Measurements from ENCODE around the gene HEBP2.

Gene HEBP2

DNA sequence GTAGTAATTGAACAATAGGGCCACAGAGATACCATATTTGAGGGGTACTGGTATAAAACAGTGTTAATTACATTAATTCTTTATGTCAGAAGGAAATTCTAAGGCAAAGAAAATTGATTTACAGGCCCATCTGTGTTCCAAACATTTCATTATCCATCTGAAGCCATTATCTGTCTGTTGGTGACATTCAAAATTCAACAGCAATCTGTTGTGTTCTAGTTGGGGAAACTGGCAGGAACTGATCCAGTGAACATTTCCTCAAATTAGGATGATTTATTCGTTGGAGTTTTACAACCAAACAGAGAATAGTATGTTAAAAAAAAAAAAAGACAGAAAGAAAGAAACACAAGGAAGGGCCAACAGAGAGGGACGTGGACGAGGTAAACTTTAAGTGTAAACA is 30.1 kb downstream of the HEBP2 start:
- peaks cover 41 to 48% of the 10 kb centered on the region in 2 donors for H3K36me3 ChIP-seq (ENCODE audit: control insufficient read depth in 2 of 2, insufficient read depth in 2 of 2, low read length in 2 of 2)
- H3K27ac ChIP-seq (ENCODE audit: low read depth in 2 of 2, low read length in 2 of 2): no peak overlapping the region
- no peak overlapping the region for H3K4me3 ChIP-seq (ENCODE audit: low read length in 2 of 2)
- no peaks in the 10 kb centered on the region for H3K4me1 ChIP-seq (ENCODE audit: control insufficient read depth in 2 of 2, insufficient read depth in 2 of 2, low read length in 2 of 2)
- no peaks in the 10 kb centered on the region for H3K27me3 ChIP-seq (ENCODE audit: control insufficient read depth in 2 of 2, insufficient read depth in 2 of 2, low read length in 2 of 2)
- no peaks in the 10 kb centered on the region for H3K9me3 ChIP-seq (ENCODE audit: control insufficient read depth in 2 of 2, low read length in 2 of 2)
- no peak overlapping the region for H3K9ac ChIP-seq (ENCODE audit: low read depth in 1 of 2, low read length in 2 of 2)

DNA sequence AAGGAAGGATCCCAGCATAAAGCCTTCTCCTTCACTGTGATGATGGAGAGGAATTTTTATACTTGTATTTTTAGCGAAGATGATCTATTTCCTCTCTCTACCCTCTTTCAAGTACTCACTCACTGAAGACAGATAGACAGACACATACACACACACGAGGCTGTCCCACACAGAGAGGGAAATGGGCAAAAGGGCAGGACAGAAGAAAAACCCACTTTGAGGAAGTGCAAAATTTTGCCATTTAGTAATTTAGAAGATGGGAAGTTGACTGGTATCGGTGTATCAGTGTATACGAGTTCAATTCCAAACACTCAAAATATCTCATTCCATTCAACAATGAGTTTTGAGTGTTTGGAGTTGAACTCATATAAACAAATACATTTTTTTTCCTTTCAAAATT is 30.9 kb downstream of the HEBP2 start:
- Histone ChIP-seq H3K36me3 (ENCODE audit: control insufficient read depth in 2 of 2, insufficient read depth in 2 of 2, low read length in 2 of 2) (peaks cover 48 to 56% of the 10 kb centered on the region in 2 donors), H3K27ac (ENCODE audit: low read depth in 2 of 2, low read length in 2 of 2) (no peak overlapping the region), H3K27me3 (ENCODE audit: control insufficient read depth in 2 of 2, insufficient read depth in 2 of 2, low read length in 2 of 2) (no peaks in the 10 kb centered on the region), H3K9ac (ENCODE audit: low read depth in 1 of 2, low read length in 2 of 2) (no peak overlapping the region), H3K4me3 (ENCODE audit: low read length in 2 of 2) (no peak overlapping the region), H3K9me3 (ENCODE audit: control insufficient read depth in 2 of 2, low read length in 2 of 2) (no peaks in the 10 kb centered on the region), H3K4me1 (ENCODE audit: control insufficient read depth in 2 of 2, insufficient read depth in 2 of 2, low read length in 2 of 2) (no peaks in the 10 kb centered on the region)

DNA sequence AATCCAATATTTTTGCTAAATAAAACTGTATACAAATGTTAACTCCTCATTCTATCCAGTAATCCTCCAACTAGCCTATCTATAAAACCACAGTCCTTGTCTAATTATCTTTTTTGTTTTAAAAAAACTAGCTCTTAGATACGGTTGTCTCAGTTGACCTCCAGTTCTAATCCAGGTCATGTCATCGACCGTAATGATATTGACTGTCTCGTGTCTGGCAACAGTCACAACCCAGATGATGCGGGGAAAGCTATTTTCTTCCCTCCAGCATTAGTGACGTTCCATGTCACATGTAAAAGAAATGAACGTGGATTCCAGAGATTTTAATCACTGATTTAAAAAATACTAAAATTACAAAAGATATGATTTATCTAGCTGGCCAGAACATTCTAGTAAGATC is 35.5 kb downstream of the HEBP2 start:
- Histone ChIP-seq H3K9me3 (ENCODE audit: control insufficient read depth in 2 of 2, low read length in 2 of 2) (no peaks in the 10 kb centered on the region), H3K27me3 (ENCODE audit: control insufficient read depth in 2 of 2, insufficient read depth in 2 of 2, low read length in 2 of 2) (no peaks in the 10 kb centered on the region), H3K4me3 (ENCODE audit: low read length in 2 of 2) (no peak overlapping the region), H3K9ac (ENCODE audit: low read depth in 1 of 2, low read length in 2 of 2) (no peak overlapping the region), H3K4me1 (ENCODE audit: control insufficient read depth in 2 of 2, insufficient read depth in 2 of 2, low read length in 2 of 2) (peaks cover 0 to 3% of the 10 kb centered on the region in 2 donors), H3K36me3 (ENCODE audit: control insufficient read depth in 2 of 2, insufficient read depth in 2 of 2, low read length in 2 of 2) (peaks cover 31 to 55% of the 10 kb centered on the region in 2 donors), H3K27ac (ENCODE audit: low read depth in 2 of 2, low read length in 2 of 2) (no peak overlapping the region)

DNA sequence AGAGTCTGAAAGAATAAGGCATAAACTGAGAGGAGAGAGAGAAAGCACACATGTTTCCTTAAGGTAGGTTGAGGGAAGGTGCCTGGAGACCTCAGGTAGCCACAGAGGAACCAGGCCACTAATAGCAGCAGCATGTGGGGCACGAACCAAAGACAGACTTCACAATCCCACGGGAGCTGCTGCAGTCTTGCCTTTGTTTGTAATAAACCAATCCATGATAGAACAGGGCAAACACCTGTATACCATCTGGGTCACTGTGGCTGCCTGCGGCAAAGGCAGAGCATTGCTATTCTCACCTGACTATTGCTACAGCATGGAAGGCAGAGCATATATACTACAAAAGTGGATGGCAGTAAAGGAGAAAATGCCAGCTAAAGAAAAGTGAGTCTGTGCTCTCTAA is 36.3 kb downstream of the HEBP2 start:
- Histone ChIP-seq H3K27ac (ENCODE audit: low read depth in 2 of 2, low read length in 2 of 2) (no peak overlapping the region), H3K36me3 (ENCODE audit: control insufficient read depth in 2 of 2, insufficient read depth in 2 of 2, low read length in 2 of 2) (peaks cover 31 to 55% of the 10 kb centered on the region in 2 donors), H3K4me1 (ENCODE audit: control insufficient read depth in 2 of 2, insufficient read depth in 2 of 2, low read length in 2 of 2) (peaks cover 0 to 3% of the 10 kb centered on the region in 2 donors), H3K4me3 (ENCODE audit: low read length in 2 of 2) (no peak overlapping the region), H3K9ac (ENCODE audit: low read depth in 1 of 2, low read length in 2 of 2) (no peak overlapping the region), H3K27me3 (ENCODE audit: control insufficient read depth in 2 of 2, insufficient read depth in 2 of 2, low read length in 2 of 2) (no peaks in the 10 kb centered on the region), H3K9me3 (ENCODE audit: control insufficient read depth in 2 of 2, low read length in 2 of 2) (no peaks in the 10 kb centered on the region)

DNA sequence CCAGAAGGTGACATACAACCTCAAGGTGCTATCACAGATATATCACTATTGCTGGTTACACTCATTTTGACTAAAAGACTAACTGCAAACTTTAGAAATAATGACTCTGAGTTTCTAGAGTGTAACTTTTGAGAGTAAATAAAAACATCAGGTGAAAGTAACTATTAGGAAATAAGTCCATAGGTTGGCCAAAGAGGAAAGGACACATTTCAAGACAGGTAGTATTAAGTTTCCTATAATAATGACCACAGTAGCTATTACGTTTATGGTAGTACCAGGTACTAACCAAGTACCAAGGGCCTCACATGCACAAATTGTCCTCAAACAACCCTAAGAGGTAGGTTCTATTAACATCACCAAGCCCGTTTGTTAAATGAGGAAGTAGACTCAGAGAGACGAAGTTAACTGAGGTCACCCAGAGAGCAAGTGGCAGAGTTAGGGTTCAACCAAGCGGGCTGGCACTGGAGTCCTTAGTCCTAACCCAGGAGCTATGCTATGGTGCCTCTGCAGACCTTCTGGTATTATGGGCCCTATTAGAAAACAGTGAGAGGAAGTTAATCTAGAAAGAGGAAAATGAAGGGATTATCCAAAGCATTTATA is 36.8 kb downstream of the HEBP2 start:
- Histone ChIP-seq H3K27me3 (ENCODE audit: control insufficient read depth in 2 of 2, insufficient read depth in 2 of 2, low read length in 2 of 2) (no peaks in the 10 kb centered on the region), H3K9me3 (ENCODE audit: control insufficient read depth in 2 of 2, low read length in 2 of 2) (no peaks in the 10 kb centered on the region), H3K36me3 (ENCODE audit: control insufficient read depth in 2 of 2, insufficient read depth in 2 of 2, low read length in 2 of 2) (peaks cover 31 to 51% of the 10 kb centered on the region in 2 donors), H3K4me1 (ENCODE audit: control insufficient read depth in 2 of 2, insufficient read depth in 2 of 2, low read length in 2 of 2) (peaks cover 0 to 3% of the 10 kb centered on the region in 2 donors), H3K27ac (ENCODE audit: low read depth in 2 of 2, low read length in 2 of 2) (no peak overlapping the region), H3K9ac (ENCODE audit: low read depth in 1 of 2, low read length in 2 of 2) (no peak overlapping the region), H3K4me3 (ENCODE audit: low read length in 2 of 2) (no peak overlapping the region)

DNA sequence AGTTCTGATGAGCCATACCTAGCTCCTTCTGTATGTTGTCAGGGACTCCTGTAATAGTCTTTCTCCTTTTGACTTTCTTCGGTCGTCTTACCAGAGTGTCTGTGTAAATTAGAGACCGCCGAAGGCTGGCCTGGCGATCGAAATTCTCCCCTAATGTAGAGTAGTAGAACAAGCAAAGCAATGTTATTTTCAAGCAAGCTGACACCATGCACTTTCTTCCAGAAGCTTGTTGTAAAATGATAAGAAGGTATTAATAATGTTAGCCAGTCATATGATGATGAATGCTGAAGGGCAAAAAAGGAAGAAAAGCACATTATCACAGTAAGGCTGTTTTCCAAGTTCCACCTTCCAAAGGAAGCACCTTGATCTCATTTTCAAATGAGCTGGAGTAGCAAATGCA is 37.9 kb downstream of the HEBP2 start:
- H3K9ac ChIP-seq (ENCODE audit: low read depth in 1 of 2, low read length in 2 of 2): no peak overlapping the region
- no peaks in the 10 kb centered on the region for H3K9me3 ChIP-seq (ENCODE audit: control insufficient read depth in 2 of 2, low read length in 2 of 2)
- peaks cover 29 to 53% of the 10 kb centered on the region in 2 donors for H3K36me3 ChIP-seq (ENCODE audit: control insufficient read depth in 2 of 2, insufficient read depth in 2 of 2, low read length in 2 of 2)
- no peak overlapping the region for H3K27ac ChIP-seq (ENCODE audit: low read depth in 2 of 2, low read length in 2 of 2)
- peaks cover 0 to 3% of the 10 kb centered on the region in 2 donors for H3K4me1 ChIP-seq (ENCODE audit: control insufficient read depth in 2 of 2, insufficient read depth in 2 of 2, low read length in 2 of 2)
- H3K4me3 ChIP-seq (ENCODE audit: low read length in 2 of 2): no peak overlapping the region
- no peaks in the 10 kb centered on the region for H3K27me3 ChIP-seq (ENCODE audit: control insufficient read depth in 2 of 2, insufficient read depth in 2 of 2, low read length in 2 of 2)

DNA sequence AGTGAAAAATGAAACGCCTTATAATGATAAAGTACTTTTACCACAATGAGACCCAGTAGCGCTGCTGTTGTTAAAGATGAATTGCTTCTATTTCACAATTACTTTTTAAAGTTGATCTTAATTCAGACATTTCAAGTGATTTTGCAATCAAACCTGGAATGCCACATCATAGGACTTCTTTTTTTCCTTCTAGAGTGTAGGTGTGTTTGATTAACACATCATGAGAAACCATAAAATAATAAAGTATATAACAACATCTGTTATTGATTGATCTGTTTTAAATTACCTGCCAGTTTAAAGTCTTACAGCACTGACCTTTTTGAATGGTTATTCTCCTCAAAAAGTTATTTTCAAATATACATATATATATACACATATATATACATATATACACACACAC is 38.6 kb downstream of the HEBP2 start:
- Histone ChIP-seq H3K4me3 (ENCODE audit: low read length in 2 of 2) (no peak overlapping the region), H3K4me1 (ENCODE audit: control insufficient read depth in 2 of 2, insufficient read depth in 2 of 2, low read length in 2 of 2) (peaks cover 0 to 3% of the 10 kb centered on the region in 2 donors), H3K9ac (ENCODE audit: low read depth in 1 of 2, low read length in 2 of 2) (no peak overlapping the region), H3K9me3 (ENCODE audit: control insufficient read depth in 2 of 2, low read length in 2 of 2) (no peaks in the 10 kb centered on the region), H3K27ac (ENCODE audit: low read depth in 2 of 2, low read length in 2 of 2) (no peak overlapping the region), H3K36me3 (ENCODE audit: control insufficient read depth in 2 of 2, insufficient read depth in 2 of 2, low read length in 2 of 2) (peaks cover 27 to 50% of the 10 kb centered on the region in 2 donors), H3K27me3 (ENCODE audit: control insufficient read depth in 2 of 2, insufficient read depth in 2 of 2, low read length in 2 of 2) (no peaks in the 10 kb centered on the region)

DNA sequence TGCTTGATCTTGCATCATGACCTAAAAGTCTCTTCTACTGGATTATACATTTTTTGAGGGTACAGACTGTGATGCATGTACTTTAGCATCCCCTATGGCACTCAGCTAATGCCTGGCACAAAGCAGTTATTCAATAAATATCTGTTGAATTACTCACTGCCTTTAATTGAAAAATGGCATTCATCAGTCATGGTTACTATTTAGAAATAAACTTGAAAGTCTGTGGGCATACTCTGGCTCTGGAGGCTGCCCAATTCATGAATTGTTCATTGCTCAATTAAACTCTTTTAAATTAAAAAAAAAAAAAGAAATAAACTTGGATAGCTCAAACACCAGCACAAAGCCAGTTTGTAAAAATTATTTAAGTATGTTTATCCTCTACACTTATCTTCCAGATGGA is 40.0 kb downstream of the HEBP2 start:
- Histone ChIP-seq H3K9ac (ENCODE audit: low read depth in 1 of 2, low read length in 2 of 2) (no peak overlapping the region), H3K27ac (ENCODE audit: low read depth in 2 of 2, low read length in 2 of 2) (no peak overlapping the region), H3K4me1 (ENCODE audit: control insufficient read depth in 2 of 2, insufficient read depth in 2 of 2, low read length in 2 of 2) (peaks cover 0 to 3% of the 10 kb centered on the region in 2 donors), H3K36me3 (ENCODE audit: control insufficient read depth in 2 of 2, insufficient read depth in 2 of 2, low read length in 2 of 2) (peaks cover 27 to 44% of the 10 kb centered on the region in 2 donors), H3K4me3 (ENCODE audit: low read length in 2 of 2) (no peak overlapping the region), H3K9me3 (ENCODE audit: control insufficient read depth in 2 of 2, low read length in 2 of 2) (no peaks in the 10 kb centered on the region), H3K27me3 (ENCODE audit: control insufficient read depth in 2 of 2, insufficient read depth in 2 of 2, low read length in 2 of 2) (no peaks in the 10 kb centered on the region)

DNA sequence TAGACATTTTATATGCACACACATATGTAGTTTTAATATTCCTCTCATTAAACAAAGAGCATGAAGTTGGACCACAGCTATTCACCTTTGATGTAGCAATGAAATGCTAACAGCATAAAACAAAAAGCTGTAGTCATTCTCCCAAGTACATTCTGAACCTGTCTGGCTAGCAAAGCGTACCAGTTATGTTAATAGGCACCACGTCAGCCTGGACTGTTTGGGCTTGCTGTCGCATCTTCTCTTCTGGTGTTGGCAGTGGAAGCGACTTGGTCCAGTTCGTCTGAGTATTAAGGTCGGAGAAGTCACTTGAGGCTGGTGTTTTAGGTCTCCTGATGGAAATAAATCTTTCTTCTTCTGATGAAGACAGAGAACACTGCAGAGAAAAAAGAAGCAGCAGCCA is 42.8 kb downstream of the HEBP2 start:
- peaks cover 0 to 3% of the 10 kb centered on the region in 2 donors for H3K4me1 ChIP-seq (ENCODE audit: control insufficient read depth in 2 of 2, insufficient read depth in 2 of 2, low read length in 2 of 2)
- H3K9ac ChIP-seq (ENCODE audit: low read depth in 1 of 2, low read length in 2 of 2): no peak overlapping the region
- no peaks in the 10 kb centered on the region for H3K9me3 ChIP-seq (ENCODE audit: control insufficient read depth in 2 of 2, low read length in 2 of 2)
- H3K27ac ChIP-seq (ENCODE audit: low read depth in 2 of 2, low read length in 2 of 2): no peak overlapping the region
- H3K4me3 ChIP-seq (ENCODE audit: low read length in 2 of 2): no peak overlapping the region
- peaks cover 15 to 19% of the 10 kb centered on the region in 2 donors for H3K36me3 ChIP-seq (ENCODE audit: control insufficient read depth in 2 of 2, insufficient read depth in 2 of 2, low read length in 2 of 2)
- H3K27me3 ChIP-seq (ENCODE audit: control insufficient read depth in 2 of 2, insufficient read depth in 2 of 2, low read length in 2 of 2): no peaks in the 10 kb centered on the region

DNA sequence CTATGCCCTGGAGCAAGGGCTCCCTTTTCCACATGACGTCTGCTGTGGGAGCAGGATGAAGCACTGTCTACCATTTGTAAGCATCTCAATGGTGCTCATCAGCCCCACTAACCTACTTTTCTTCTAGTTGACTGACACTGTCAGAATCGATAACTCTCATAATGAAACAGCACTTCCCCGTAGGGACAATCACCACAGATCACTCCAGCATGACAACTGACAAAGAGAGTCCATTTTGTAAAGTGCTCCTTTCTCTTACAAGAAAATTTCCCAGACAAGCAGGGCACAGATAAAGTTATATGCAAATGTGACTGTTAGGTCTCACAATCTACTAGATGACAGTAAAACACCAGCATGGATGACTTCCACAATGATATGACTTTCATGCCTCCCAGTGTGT is 46.4 kb downstream of the HEBP2 start:
- H3K9ac ChIP-seq (ENCODE audit: low read depth in 1 of 2, low read length in 2 of 2): no peak overlapping the region
- H3K36me3 ChIP-seq (ENCODE audit: control insufficient read depth in 2 of 2, insufficient read depth in 2 of 2, low read length in 2 of 2): peaks cover 14 to 15% of the 10 kb centered on the region in 2 donors
- no peak overlapping the region for H3K4me3 ChIP-seq (ENCODE audit: low read length in 2 of 2)
- H3K27me3 ChIP-seq (ENCODE audit: control insufficient read depth in 2 of 2, insufficient read depth in 2 of 2, low read length in 2 of 2): no peaks in the 10 kb centered on the region
- no peak overlapping the region for H3K27ac ChIP-seq (ENCODE audit: low read depth in 2 of 2, low read length in 2 of 2)
- peaks cover 0 to 6% of the 10 kb centered on the region in 2 donors for H3K4me1 ChIP-seq (ENCODE audit: control insufficient read depth in 2 of 2, insufficient read depth in 2 of 2, low read length in 2 of 2)
- H3K9me3 ChIP-seq (ENCODE audit: control insufficient read depth in 2 of 2, low read length in 2 of 2): no peaks in the 10 kb centered on the region

Data from mucosa of rectum (tissue), 2 donors.